Endothelial cell (in vitro differentiated cells): ENCODE measurements around the gene CEP128. TPM values are rescaled to one million over a fixed set of nuclear protein-coding genes. Genes with fewer than 3 reads are reported as not detected.

Experiments
- DNase-seq: peaks from one replicate; pipeline ENCODE4 v3.0.0; 2021; ENCODE audit warnings: low spot score
- H3K27ac Mint-ChIP-seq: one replicate; pipeline ENCODE4 v1.8.0; 2021; ENCODE audit warnings: mixed read lengths, inconsistent platforms; ENCODE audit not compliant: unreplicated experiment
- H3K27me3 Mint-ChIP-seq: one replicate; pipeline ENCODE4 v1.8.0; 2021; ENCODE audit warnings: mild to moderate bottlenecking, moderate library complexity, mixed read lengths, inconsistent platforms; ENCODE audit not compliant: unreplicated experiment
- H3K36me3 Mint-ChIP-seq: one replicate; pipeline ENCODE4 v1.8.0; 2021; ENCODE audit warnings: mild to moderate bottlenecking, low read depth, mixed read lengths, inconsistent platforms; ENCODE audit not compliant: unreplicated experiment
- H3K4me1 Mint-ChIP-seq: one replicate; pipeline ENCODE4 v1.8.0; 2021; ENCODE audit warnings: mild to moderate bottlenecking, mixed read lengths, inconsistent platforms; ENCODE audit not compliant: unreplicated experiment
- H3K4me3 Mint-ChIP-seq: one replicate; pipeline ENCODE4 v1.8.0; 2021; ENCODE audit warnings: mild to moderate bottlenecking, mixed read lengths, inconsistent platforms; ENCODE audit not compliant: unreplicated experiment
- H3K9me3 Mint-ChIP-seq: one replicate; pipeline ENCODE4 v1.8.0; 2021; ENCODE audit warnings: mixed read lengths, inconsistent platforms; ENCODE audit not compliant: unreplicated experiment
- CTCF ChIP-seq: fragments of 200-600 bp; sonication (generic); IDR thresholded peaks from one replicate; pipeline ENCODE4 v1.5.0; 2021; ENCODE audit warnings: antibody characterized with exemption; ENCODE audit not compliant: unreplicated experiment
- total RNA-seq: library from RNA; stranded (reverse); fragmentation: NEBNext Ultra II Directional; extraction: Animal tissue kit (Norgen Biotek cat#: 25700); gene quantifications from one replicate; pipeline ENCODE4 v1.2.1, GENCODE V29; 2021; ENCODE audit not compliant: unreplicated experiment

Gene CEP128
- total RNA-seq, 1 donor from 2014 or later: 10.4 TPM

DNA sequence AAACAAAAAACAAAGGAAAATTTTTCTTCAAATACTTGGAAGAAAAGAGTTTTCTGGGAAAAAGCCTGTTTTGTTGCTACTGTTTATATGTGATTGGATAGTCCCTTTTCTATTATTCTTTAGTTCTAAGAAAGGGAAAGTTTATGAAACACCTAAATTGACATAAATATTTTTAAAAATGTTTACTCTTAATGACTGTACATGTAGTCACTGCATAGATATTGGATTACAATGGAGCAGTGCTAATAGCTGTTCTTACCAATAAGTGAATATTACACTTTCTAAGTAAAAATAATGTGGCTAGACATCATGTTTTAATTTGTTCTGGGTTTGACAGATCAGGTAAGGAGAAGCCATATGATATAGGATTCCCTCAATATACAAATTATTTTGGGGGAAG, 377.5 kb downstream of the CEP128 start:
- Mint-ChIP-seq H3K9me3 (no peaks in the 10 kb centered on the region), H3K36me3 (no peaks in the 10 kb centered on the region), H3K4me3 (no peak overlapping the region), H3K27ac (no peak overlapping the region), H3K4me1 (no peaks in the 10 kb centered on the region), H3K27me3 (no peaks in the 10 kb centered on the region)
- TF ChIP-seq CTCF: no peak
- no peak for DNase-seq

GRCh38 chr14:80560800-80561657, 380.5 kb downstream of the CEP128 start:
- TF ChIP-seq CTCF: no peak

GRCh38 chr14:80554139-80554538, 387.4 kb downstream of the CEP128 start:
- no peak for DNase-seq
- H3K27ac Mint-ChIP-seq: no peak overlapping the region
- H3K9me3 Mint-ChIP-seq: no peaks in the 10 kb centered on the region
- no peak overlapping the region for H3K4me3 Mint-ChIP-seq
- no peaks in the 10 kb centered on the region for H3K4me1 Mint-ChIP-seq
- H3K36me3 Mint-ChIP-seq: no peaks in the 10 kb centered on the region
- no peak for TF ChIP-seq CTCF
- no peaks in the 10 kb centered on the region for H3K27me3 Mint-ChIP-seq

More at GRCh38 chr14:80560800-80561657, 380.5 kb downstream of the CEP128 start:
- no peaks in the 10 kb centered on the region for H3K9me3 Mint-ChIP-seq
- no peak overlapping the region for H3K4me3 Mint-ChIP-seq
- H3K27ac Mint-ChIP-seq: no peak overlapping the region
- H3K36me3 Mint-ChIP-seq: no peaks in the 10 kb centered on the region
- H3K4me1 Mint-ChIP-seq: no peaks in the 10 kb centered on the region
- DNase-seq: no peak
- H3K27me3 Mint-ChIP-seq: no peaks in the 10 kb centered on the region

DNA sequence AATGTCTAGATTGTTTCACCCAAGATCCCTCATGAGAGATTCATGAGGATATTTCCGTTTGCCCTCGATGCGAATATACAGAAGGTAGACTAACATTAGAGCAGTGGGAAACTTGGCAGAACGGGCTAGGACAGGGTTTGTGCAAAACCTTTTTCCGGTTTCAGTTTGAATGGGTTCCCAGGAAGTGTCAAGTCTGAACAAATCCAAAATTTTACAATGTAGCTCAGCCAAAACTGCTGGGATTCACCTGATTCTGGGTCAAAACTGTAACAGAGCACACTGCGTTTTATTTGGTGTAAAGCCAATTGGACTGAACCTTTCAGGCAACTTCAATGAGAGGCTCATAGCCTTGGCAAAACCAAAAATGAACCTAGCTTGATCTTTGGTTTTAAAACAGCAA, 392.4 kb downstream of the CEP128 start:
- H3K9me3 Mint-ChIP-seq: no peaks in the 10 kb centered on the region
- no peaks in the 10 kb centered on the region for H3K36me3 Mint-ChIP-seq
- H3K27ac Mint-ChIP-seq: no peak overlapping the region
- DNase-seq: no peak
- no peaks in the 10 kb centered on the region for H3K4me1 Mint-ChIP-seq
- no peak overlapping the region for H3K4me3 Mint-ChIP-seq
- no peak for TF ChIP-seq CTCF
- no peaks in the 10 kb centered on the region for H3K27me3 Mint-ChIP-seq
